MCF 10A (cell line): ENCODE data around the gene FAM117A. TPM values are rescaled to one million over a fixed set of nuclear protein-coding genes. Genes with fewer than 3 reads are reported as not detected.

Experiments
- BruUV-seq: library from RNA; stranded (reverse); fragments of 400-500 nt; replicated peaks from 2 replicates; lab custom pipeline; 2021; lab: Mats Ljungman, UMichigan
- CTCF ChIA-PET: fragments of 300-600 bp; sonication (Branson Sonifier 250); formaldehyde crosslinking; extraction: SDS; loops from one replicate; lab custom pipeline; 2021; ENCODE audit warnings: antibody characterized with exemption, inconsistent platforms; lab: Yijun Ruan, JAX
- POLR2A ChIA-PET: fragments of 300-600, 350-650 bp; sonication (Branson Sonifier 250); formaldehyde crosslinking; extraction: SDS; loops from one replicate; lab custom pipeline; 2020; ENCODE audit warnings: antibody characterized with exemption, inconsistent platforms; lab: Yijun Ruan, JAX
- DNase-seq: peaks from one replicate; pipeline ENCODE4 v3.0.0-alpha.2; 2018; ENCODE audit not compliant: unreplicated experiment
- H3K27ac Mint-ChIP-seq: one replicate; pipeline ENCODE4 v1.8.0; 2022; ENCODE audit warnings: mild to moderate bottlenecking, low read depth, mixed read lengths; ENCODE audit not compliant: unreplicated experiment
- H3K27me3 Mint-ChIP-seq: one replicate; pipeline ENCODE4 v1.8.0; 2022; ENCODE audit warnings: mixed read lengths; ENCODE audit not compliant: insufficient read depth, unreplicated experiment
- H3K36me3 Mint-ChIP-seq: one replicate; pipeline ENCODE4 v1.8.0; 2022; ENCODE audit warnings: mild to moderate bottlenecking, moderate library complexity, mixed read lengths; ENCODE audit not compliant: insufficient read depth, unreplicated experiment
- H3K4me1 Mint-ChIP-seq: one replicate; pipeline ENCODE4 v1.8.0; 2022; ENCODE audit warnings: mixed read lengths; ENCODE audit not compliant: insufficient read depth, unreplicated experiment
- H3K4me3 Mint-ChIP-seq: one replicate; pipeline ENCODE4 v1.8.0; 2022; ENCODE audit warnings: mild to moderate bottlenecking, moderate library complexity, mixed read lengths; ENCODE audit not compliant: unreplicated experiment
- H3K9me3 Mint-ChIP-seq: one replicate; pipeline ENCODE4 v1.8.0; 2022; ENCODE audit warnings: mixed read lengths; ENCODE audit not compliant: unreplicated experiment
- intact Hi-C: fragments of 100-400 bp; cut with micrococcal nuclease; formaldehyde crosslinking; loops from 2 replicates; pipeline ENCODE4 v1.14.1; 2022
- total RNA-seq: library from RNA; stranded (reverse); gene quantifications from 2 replicates; pipeline ENCODE4 v1.2.3, GENCODE V29; 2022
- TF ChIP-seq, protein P1 (sequence below): fragments of 200-600 bp; IDR thresholded peaks from one replicate; pipeline ENCODE4 v1.8.0; 2022; ENCODE audit warnings: antibody characterized with exemption, mild to moderate bottlenecking; ENCODE audit not compliant: unreplicated experiment

FAM117A gene
- total RNA-seq, 1 experiment from 2014 or later: 2.0 TPM

DNA sequence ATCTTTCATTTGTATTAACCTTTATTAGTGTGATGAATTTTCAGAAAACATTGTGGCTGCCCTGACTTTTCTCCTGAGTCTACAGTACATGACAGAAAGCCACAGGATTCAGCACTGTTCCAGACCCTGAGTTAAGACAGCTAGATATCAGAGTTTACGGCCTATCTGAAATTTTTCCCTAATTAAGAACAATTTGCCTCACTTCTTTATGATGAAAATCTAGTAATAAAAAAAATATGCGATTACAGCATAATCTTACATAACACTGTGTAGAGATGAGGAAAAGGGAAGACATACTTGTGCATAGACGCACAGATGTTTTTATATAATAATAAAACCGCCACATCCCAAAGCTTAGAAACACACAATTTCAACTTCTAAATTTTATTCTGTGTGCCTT is 93.3 kb downstream of the FAM117A start:
- Mint-ChIP-seq H3K27me3 (no peaks in the 10 kb centered on the region), H3K4me3 (no peak overlapping the region), H3K4me1 (peaks cover 10% of the 10 kb centered on the region), H3K27ac (no peak overlapping the region), H3K36me3 (peaks cover 10% of the 10 kb centered on the region), H3K9me3 (no peaks in the 10 kb centered on the region)
- intact Hi-C loops: no loop called here
- TF ChIP-seq, protein P1, sequence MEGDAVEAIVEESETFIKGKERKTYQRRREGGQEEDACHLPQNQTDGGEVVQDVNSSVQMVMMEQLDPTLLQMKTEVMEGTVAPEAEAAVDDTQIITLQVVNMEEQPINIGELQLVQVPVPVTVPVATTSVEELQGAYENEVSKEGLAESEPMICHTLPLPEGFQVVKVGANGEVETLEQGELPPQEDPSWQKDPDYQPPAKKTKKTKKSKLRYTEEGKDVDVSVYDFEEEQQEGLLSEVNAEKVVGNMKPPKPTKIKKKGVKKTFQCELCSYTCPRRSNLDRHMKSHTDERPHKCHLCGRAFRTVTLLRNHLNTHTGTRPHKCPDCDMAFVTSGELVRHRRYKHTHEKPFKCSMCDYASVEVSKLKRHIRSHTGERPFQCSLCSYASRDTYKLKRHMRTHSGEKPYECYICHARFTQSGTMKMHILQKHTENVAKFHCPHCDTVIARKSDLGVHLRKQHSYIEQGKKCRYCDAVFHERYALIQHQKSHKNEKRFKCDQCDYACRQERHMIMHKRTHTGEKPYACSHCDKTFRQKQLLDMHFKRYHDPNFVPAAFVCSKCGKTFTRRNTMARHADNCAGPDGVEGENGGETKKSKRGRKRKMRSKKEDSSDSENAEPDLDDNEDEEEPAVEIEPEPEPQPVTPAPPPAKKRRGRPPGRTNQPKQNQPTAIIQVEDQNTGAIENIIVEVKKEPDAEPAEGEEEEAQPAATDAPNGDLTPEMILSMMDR: no peak
- no TSS peak for BruUV-seq
- DNase-seq: no peak
- CTCF ChIA-PET: interaction anchor here (0.5 to 1.0 kb wide), 3 partner anchors 25 to 1495 kb away, joined by 3 to 5 read pairs (median 5); no protein-coding TSS in a partner anchor
- POLR2A ChIA-PET: interaction anchor here (0.6 to 1.7 kb wide), 4 partner anchors 23 to 149 kb away, joined by 3 to 4 read pairs (median 3); no protein-coding TSS in a partner anchor

DNA sequence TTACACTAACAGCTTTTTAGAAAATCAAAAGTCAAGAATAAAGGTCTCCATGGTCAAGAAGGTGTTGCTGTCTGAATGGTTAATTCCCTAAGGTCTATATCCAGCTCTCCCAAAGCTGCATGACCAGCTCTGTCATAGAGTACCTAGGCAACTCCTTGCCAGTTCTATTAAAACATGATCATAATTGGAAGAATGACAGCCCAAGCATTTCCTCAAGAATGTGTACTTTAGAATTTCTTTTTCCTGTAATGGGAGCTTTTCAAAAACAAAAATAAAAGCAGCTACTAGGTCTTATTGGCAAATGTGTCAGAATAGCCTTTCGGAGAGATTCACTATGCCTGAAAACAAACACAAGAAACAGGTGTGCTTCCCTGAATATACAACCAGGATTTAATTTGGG is 93.9 kb downstream of the FAM117A start:
- Mint-ChIP-seq H3K27me3 (no peaks in the 10 kb centered on the region), H3K27ac (no peak overlapping the region), H3K4me3 (no peak overlapping the region), H3K36me3 (peaks cover 17% of the 10 kb centered on the region), H3K4me1 (peaks cover 8% of the 10 kb centered on the region), H3K9me3 (no peaks in the 10 kb centered on the region)
- ChIA-PET POLR2A (interaction anchor here (0.6 to 1.7 kb wide), 4 partner anchors 9 to 148 kb away, joined by 3 to 4 read pairs (median 3); no protein-coding TSS in a partner anchor), CTCF (interaction anchor here (0.5 to 1.0 kb wide), 3 partner anchors 95 to 1780 kb away, joined by 3 to 5 read pairs (median 3); no protein-coding TSS in a partner anchor)
- BruUV-seq: no TSS peak
- TF ChIP-seq, protein P1: no peak
- no peak for DNase-seq
- intact Hi-C loops: no loop called here

GRCh38 chr17:49667854-49668253 is 96.1 kb downstream of the FAM117A start:
- Mint-ChIP-seq H3K27ac (no peak overlapping the region), H3K9me3 (no peaks in the 10 kb centered on the region), H3K36me3 (peaks cover 22% of the 10 kb centered on the region), H3K4me3 (no peak overlapping the region), H3K4me1 (no peaks in the 10 kb centered on the region), H3K27me3 (no peaks in the 10 kb centered on the region)
- TF ChIP-seq, protein P1: no peak
- intact Hi-C loops: no loop called here
- CTCF ChIA-PET: no interaction called here
- no TSS peak for BruUV-seq
- POLR2A ChIA-PET: no interaction called here
- no peak for DNase-seq

DNA sequence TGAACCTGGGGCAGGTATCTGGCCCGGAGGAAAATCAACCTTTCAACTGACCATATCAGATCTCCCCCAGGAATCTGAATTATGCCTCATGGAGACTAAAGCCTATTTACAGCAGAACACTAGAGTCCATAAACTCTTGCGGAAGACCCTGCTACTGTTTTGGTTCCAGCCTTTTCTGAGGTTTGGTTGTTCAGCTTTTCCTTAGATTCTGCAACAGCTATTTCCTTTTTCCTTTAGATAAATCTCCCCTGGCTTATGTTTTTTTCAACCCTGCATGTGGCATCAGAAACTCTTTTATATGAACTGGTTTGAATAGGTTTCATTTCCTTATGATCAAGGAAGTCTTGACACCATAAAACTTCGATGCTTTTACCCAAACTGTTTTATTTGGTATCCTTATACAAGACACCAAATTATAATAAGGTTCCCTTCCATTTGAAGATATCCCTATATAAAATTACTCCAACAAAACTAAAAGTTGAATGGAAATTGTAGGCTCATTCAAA is 99.2 kb downstream of the FAM117A start:
- POLR2A ChIA-PET: interaction anchor here (0.7 to 0.9 kb wide), 2 partner anchors 13 to 14 kb away, joined by 3 to 5 read pairs; partner anchors contain the start of gene SPOP
- no peak overlapping the region for H3K27ac Mint-ChIP-seq
- H3K9me3 Mint-ChIP-seq: no peaks in the 10 kb centered on the region
- no peaks in the 10 kb centered on the region for H3K27me3 Mint-ChIP-seq
- no TSS peak for BruUV-seq
- DNase-seq: no peak
- peaks cover 6% of the 10 kb centered on the region for H3K4me1 Mint-ChIP-seq
- H3K4me3 Mint-ChIP-seq: no peak overlapping the region
- CTCF ChIA-PET: interaction anchor here (0.6 kb wide), 1 partner anchor 230 kb away, joined by 3 read pairs; no protein-coding TSS in a partner anchor
- peaks cover 26% of the 10 kb centered on the region for H3K36me3 Mint-ChIP-seq
- TF ChIP-seq, protein P1: no peak
- intact Hi-C loops: no loop called here

Other genes starting within 250 kb of the FAM117A start
- gene NXPH3, start 188.3 kb downstream of the FAM117A start, total RNA-seq: not detected in 2 replicates
- gene SPOP, start 86.0 kb downstream of the FAM117A start, total RNA-seq: 42.1 and 52.3 TPM in 2 replicates
- 99.6 and 130 TPM in 2 replicates for gene SLC35B1, start 56.2 kb downstream of the FAM117A start, total RNA-seq
- gene KAT7, start 24.6 kb upstream of the FAM117A start, total RNA-seq: 45.1 and 53.7 TPM in 2 replicates
- gene TAC4, start 83.9 kb upstream of the FAM117A start, total RNA-seq: not detected in 2 replicates
- gene DLX4, start 205.1 kb upstream of the FAM117A start, total RNA-seq: 0.32 and 0.56 TPM in 2 replicates
- not detected in 2 replicates for gene DLX3, start 231.1 kb upstream of the FAM117A start, total RNA-seq